HepG2 (cell line): ENCODE data around the gene GOLPH3. TPM values are rescaled to one million over a fixed set of nuclear protein-coding genes. Genes with fewer than 3 reads are reported as not detected.

Source experiments
- ATAC-seq: fragments of 200-7000 bp; cut with Tn5 transposase; 3 replicates; pipeline ENCODE4 v1.9.1; 2020; ENCODE audit warnings: mild to moderate bottlenecking, moderate library complexity
- BruUV-seq: library from RNA; stranded (reverse); fragments of 400-500 nt; replicated peaks from 2 replicates; lab custom pipeline; 2021; lab: Mats Ljungman, UMichigan
- CTCF ChIA-PET: fragments of 300-600 bp; formaldehyde crosslinking; extraction: SDS; loops from one replicate; lab custom pipeline; 2021; ENCODE audit warnings: low total read pairs, inconsistent platforms, low intra/inter-chr PET ratio; lab: Yijun Ruan, JAX
- POLR2A ChIA-PET: fragments of 350-600 bp; sonication (Branson Sonifier 250); formaldehyde crosslinking; loops from one replicate; lab custom pipeline; 2020; ENCODE audit warnings: antibody characterized with exemption, inconsistent platforms; lab: Yijun Ruan, JAX
- DNase-seq: peaks from one replicate; pipeline ENCODE4 v3.0.0-alpha.2; 2015; ENCODE audit warnings: low spot score
- FAIRE-seq: peaks from 3 replicates; lab custom pipeline; 2011; peaks lifted over from hg19 to GRCh38; lab: Jason Lieb, UNC
- H2AFZ ChIP-seq: one replicate; pipeline ENCODE4 v1.6.1; 2011; ENCODE audit warnings: low read length, inconsistent platforms
- H3K27ac ChIP-seq: fragments of 300-600 bp; 3 replicates; pipeline ENCODE4 v1.8.0; 2011; ENCODE audit warnings: mixed run types, mild to moderate bottlenecking, mixed read lengths, low read length, inconsistent platforms; ENCODE audit not compliant: insufficient read depth; ENCODE audit errors: extremely low read length
- H3K27me3 ChIP-seq, 2 experiments: fragments of 200-600 bp in 1 of 2; 2 replicates in 1 of 2; 3 replicates in 1 of 2; pipeline versions ENCODE4 v1.6.0 to v1.8.0; 2011; ENCODE audit warnings: low read length in 2 of 2, mild to moderate bottlenecking in 2 of 2, moderate library complexity in 2 of 2, inconsistent platforms in 1 of 2; ENCODE audit not compliant: insufficient read depth in 2 of 2, control insufficient read depth in 1 of 2
- H3K36me3 ChIP-seq, 2 experiments: fragments of 200-600 bp in 1 of 2; replicated peaks in 1 of 2; 2 replicates in 1 of 2; 3 replicates in 1 of 2; pipeline versions ENCODE4 v1.5.1 to v1.8.0; 2011; ENCODE audit warnings: low read length in 2 of 2, inconsistent platforms in 1 of 2; ENCODE audit not compliant: insufficient read depth in 2 of 2, control insufficient read depth in 1 of 2
- H3K4me1 ChIP-seq: 2 replicates; pipeline ENCODE4 v1.5.1; 2012; ENCODE audit warnings: low read length, inconsistent platforms; ENCODE audit not compliant: insufficient read depth
- H3K4me2 ChIP-seq: 2 replicates; pipeline ENCODE4 v1.6.0; 2011; ENCODE audit warnings: low read depth, low read length, inconsistent platforms
- H3K4me3 ChIP-seq, 3 experiments: fragments of 200-600 bp in 1 of 3; sonication (generic), shearing (Covaris generic) in 1 of 3; replicated peaks in 1 of 3; 2 replicates each; pipeline ENCODE4 v1.5.1; 2011 to 2016; ENCODE audit warnings: low read length in 3 of 3, inconsistent platforms in 2 of 3, low read depth in 2 of 3, mild to moderate bottlenecking in 2 of 3, control low read depth in 1 of 3, mixed read lengths in 1 of 3; ENCODE audit not compliant: insufficient read depth in 1 of 3
- H3K79me2 ChIP-seq: one replicate; pipeline ENCODE4 v1.6.1; 2011; ENCODE audit warnings: low read length, inconsistent platforms; ENCODE audit not compliant: insufficient read depth
- H3K9ac ChIP-seq: 2 replicates; pipeline ENCODE4 v1.6.0; 2011; ENCODE audit warnings: mild to moderate bottlenecking, low read depth, low read length, inconsistent platforms; ENCODE audit not compliant: insufficient read depth
- H3K9me3 ChIP-seq: 2 replicates; pipeline ENCODE4 v1.5.1; 2012; ENCODE audit warnings: mild to moderate bottlenecking, low read length
- H4K20me1 ChIP-seq: 2 replicates; pipeline ENCODE4 v1.6.0; 2011; ENCODE audit warnings: inconsistent platforms, mild to moderate bottlenecking, low read length, moderate library complexity; ENCODE audit not compliant: insufficient read depth
- KMT2A ChIP-seq: sonication (generic); formaldehyde crosslinking; IDR thresholded peaks from 2 replicates; pipeline ENCODE4 v1.4.0; 2020; ENCODE audit warnings: missing genetic modification reagents
- MEF2D ChIP-seq: sonication (generic); formaldehyde crosslinking; IDR thresholded peaks from 2 replicates; pipeline ENCODE4 v1.5.1; 2020; ENCODE audit warnings: mild to moderate bottlenecking, missing genetic modification reagents
- MLLT10 ChIP-seq: sonication (generic); formaldehyde crosslinking; IDR thresholded peaks from 2 replicates; pipeline ENCODE4 v1.4.0; 2020; ENCODE audit warnings: missing genetic modification reagents
- MXI1 ChIP-seq: IDR thresholded peaks from 3 replicates; pipeline ENCODE4 v1.6.1; 2012; ENCODE audit warnings: low read depth, low read length, inconsistent platforms, borderline replicate concordance
- NFRKB ChIP-seq: fragments of 450-650 bp; IDR thresholded peaks from 2 replicates; pipeline ENCODE4 v1.6.1; 2017
- RFX1 ChIP-seq: fragments of 450-650 bp; IDR thresholded peaks from 2 replicates; pipeline ENCODE4 v1.6.1; 2017
- SIN3A ChIP-seq: IDR thresholded peaks from 2 replicates; pipeline ENCODE4 v1.6.1; 2011; ENCODE audit warnings: low read depth, mild to moderate bottlenecking, control low read depth, low read length, borderline replicate concordance
- SIN3B ChIP-seq: fragments of 150-350 bp; IDR thresholded peaks from 2 replicates; pipeline ENCODE4 v1.6.1; 2014; ENCODE audit warnings: low read length
- SKI ChIP-seq: fragments of 450-650 bp; IDR thresholded peaks from one replicate; pipeline ENCODE4 v1.6.1; 2018; ENCODE audit warnings: mild to moderate bottlenecking; ENCODE audit not compliant: partially characterized antibody
- SMAD1 ChIP-seq: sonication (generic); formaldehyde crosslinking; IDR thresholded peaks from 2 replicates; pipeline ENCODE4 v1.4.0; 2020; ENCODE audit warnings: missing genetic modification reagents, low read depth, mild to moderate bottlenecking, borderline replicate concordance
- SRF ChIP-seq: IDR thresholded peaks from 2 replicates; pipeline ENCODE4 v1.6.1; 2011; ENCODE audit warnings: mild to moderate bottlenecking, low read depth, low read length, moderate library complexity
- ZNF10 ChIP-seq: sonication (generic); formaldehyde crosslinking; IDR thresholded peaks from 2 replicates; pipeline ENCODE4 v1.4.0; 2020; ENCODE audit warnings: mild to moderate bottlenecking, low read depth, missing genetic modification reagents, borderline replicate concordance
- ZNF569 ChIP-seq: sonication (generic); formaldehyde crosslinking; IDR thresholded peaks from 2 replicates; pipeline ENCODE4 v1.5.0; 2020; ENCODE audit warnings: mild to moderate bottlenecking, missing genetic modification reagents, moderate library complexity, borderline replicate concordance
- ZNF615 ChIP-seq: sonication (generic); formaldehyde crosslinking; IDR thresholded peaks from 2 replicates; pipeline ENCODE4 v1.5.0; 2020; ENCODE audit warnings: mild to moderate bottlenecking, missing genetic modification reagents, borderline replicate concordance
- ZNF670 ChIP-seq: sonication (generic); formaldehyde crosslinking; IDR thresholded peaks from 2 replicates; pipeline ENCODE4 v1.8.0; 2022; ENCODE audit warnings: mild to moderate bottlenecking, missing genetic modification reagents, borderline replicate concordance
- whole genome bisulfite sequencing: methylation state at CpG from one replicate; pipeline ENCODE4 v1.1.6; 2017; ENCODE audit warnings: low lambda C conversion rate; 5-methylcytosine and 5-hydroxymethylcytosine counted together
- in situ Hi-C: cut with HindIII; loops from 2 replicates; pipeline ENCODE4 v1.10.0; 2017; ENCODE audit warnings: low pct_unique_long_range_greater_than_20kb; ENCODE audit not compliant: extremely low pct_ligation_motif_present
- intact Hi-C: fragments of 100-400 bp; cut with micrococcal nuclease; formaldehyde crosslinking; loops from one replicate; pipeline ENCODE4 v1.10.0; 2022; ENCODE audit not compliant: unreplicated experiment
- polyA plus RNA-seq, 8 experiments: library from polyadenylated mRNA; depleted of rRNA in 3 of 8; stranded (reverse) in 7 of 8; unstranded in 1 of 8; fragments of >200 nt; fragmentation: Illumina TruSeq in 4 of 8; extraction: Trizol in 4 of 8; gene quantifications; 2 replicates each; pipeline versions ENCODE4 v1.2.1 to v1.2.3, GENCODE V29; 2011 to 2016; ENCODE audit warnings: low read depth in 4 of 8, missing spikeins in 1 of 8, mixed read lengths in 1 of 8; ENCODE audit not compliant: insufficient read depth in 1 of 8
- total RNA-seq, 5 experiments: library from RNA; depleted of rRNA; stranded (reverse); fragments of >200 nt; fragmentation: Illumina TruSeq; extraction: Trizol; gene quantifications; 2 replicates each; pipeline ENCODE4 v1.2.3, GENCODE V29; 2016; ENCODE audit warnings: low read depth in 1 of 5
- TF ChIP-seq, protein P1 (sequence below): sonication (generic); formaldehyde crosslinking; IDR thresholded peaks from 2 replicates; pipeline ENCODE4 v1.4.0; 2020; ENCODE audit warnings: low read depth, mild to moderate bottlenecking, missing genetic modification reagents
- TF ChIP-seq, protein P2 (sequence below): sonication (generic); formaldehyde crosslinking; IDR thresholded peaks from 2 replicates; pipeline ENCODE4 v1.5.0; 2020; ENCODE audit warnings: missing genetic modification reagents
- TF ChIP-seq, protein P3 (sequence below): sonication (generic); formaldehyde crosslinking; IDR thresholded peaks from 2 replicates; pipeline ENCODE4 v1.8.0; 2022; ENCODE audit warnings: missing genetic modification reagents, mild to moderate bottlenecking, borderline replicate concordance

Gene GOLPH3
- total and polyA plus RNA-seq, 2 of the 13 experiments (the other 11 are each of a cell fraction or from before 2014, with no cell fraction given) = 59.5 to 84.5 TPM

DNA sequence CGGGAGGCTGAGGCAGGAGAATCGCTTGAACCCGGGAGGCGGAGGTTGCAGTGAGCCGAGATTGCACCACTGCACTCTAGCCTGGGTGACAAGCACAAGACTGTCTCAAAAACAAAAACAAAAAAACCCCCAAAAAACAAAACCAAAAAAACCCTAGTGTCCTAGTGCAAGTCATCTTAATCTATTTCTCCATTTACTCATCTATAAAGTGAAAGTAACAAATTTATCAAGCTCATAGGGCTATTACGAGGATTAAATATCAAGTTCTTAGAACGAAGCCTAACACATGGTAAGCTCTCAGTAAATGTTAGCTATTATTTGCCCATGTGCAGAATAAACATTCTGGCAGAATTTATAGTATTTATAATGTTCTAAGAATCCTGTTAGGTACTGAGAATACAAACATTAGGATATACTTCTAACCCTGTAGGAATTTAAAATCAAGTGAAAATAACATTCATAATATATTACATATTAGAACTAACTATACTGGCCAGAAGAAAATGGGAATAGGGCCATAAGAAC lies 45.0 kb downstream of the GOLPH3 start:
- in situ Hi-C loops = no loop called here
- Histone ChIP-seq H3K9ac (no peak overlapping the region), H3K4me1 (0 out of 2 replicates have a peak, but pooled peaks cover 13% of the 10 kb centered on the region), H3K27me3 (no peaks in the 10 kb centered on the region)
- POLR2A ChIA-PET = no interaction called here
- no peak for TF ChIP-seq SIN3A
- no peak for TF ChIP-seq ZNF615 (CRISPR knock-in tag)
- TF ChIP-seq SRF = no peak
- TF ChIP-seq MLLT10 (CRISPR knock-in tag) = no peak
- TF ChIP-seq NFRKB = no peak
- no peak for TF ChIP-seq MXI1
- TF ChIP-seq, all 625 proteins: peak for 0
- Histone ChIP-seq H3K4me3 (no peak overlapping the region), H4K20me1 (peaks cover 8% of the 10 kb centered on the region; the same call in 1 of the 2 replicates), H3K27ac (no peak overlapping the region), H3K9me3 (no peaks in the 10 kb centered on the region), H2AFZ (no peak overlapping the region), H3K36me3 (peaks cover 14 to 57% of the 10 kb centered on the region in 2 experiments), H3K4me2 (no peak overlapping the region), H3K79me2 (peaks cover 50% of the 10 kb centered on the region)
- DNase-seq (no peak), FAIRE-seq (no peak), ATAC-seq (no peak)
- CTCF ChIA-PET = no interaction called here
- BruUV-seq = no TSS peak
- 97% methylated on average over 7 of the region's 7 CpGs for WGBS
- intact Hi-C loops = no loop called here

DNA sequence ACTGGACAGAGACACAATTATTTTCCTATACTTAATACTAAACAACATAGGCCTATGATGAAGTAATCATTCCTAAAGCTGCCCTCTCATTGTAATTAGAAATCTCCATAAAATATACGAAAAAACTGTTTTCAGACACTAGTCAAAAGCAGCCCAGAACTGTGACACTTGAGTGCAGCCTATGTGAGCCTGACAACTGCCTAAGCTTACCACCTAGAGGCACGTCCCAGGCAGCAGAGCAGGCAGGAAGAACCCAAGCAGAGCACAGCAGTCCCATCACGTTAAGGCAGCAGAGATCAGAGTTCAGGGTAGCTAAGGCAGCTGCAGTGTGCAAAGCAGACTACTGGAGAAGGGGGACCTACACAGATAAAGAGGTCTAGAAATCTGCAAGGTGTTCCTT lies 46.4 kb downstream of the GOLPH3 start:
- CTCF ChIA-PET = no interaction called here
- ATAC-seq = peak; percentile 55
- TF ChIP-seq MEF2D (CRISPR knock-in tag) (no peak), ZNF569 (no peak), SMAD1 (CRISPR knock-in tag) (no peak), NFRKB (no peak), SKI (no peak), SIN3B (no peak), RFX1 (no peak), KMT2A (CRISPR knock-in tag) (no peak), ZNF670 (CRISPR knock-in tag) (no peak), ZNF10 (CRISPR knock-in tag) (no peak)
- TF ChIP-seq, protein P1, sequence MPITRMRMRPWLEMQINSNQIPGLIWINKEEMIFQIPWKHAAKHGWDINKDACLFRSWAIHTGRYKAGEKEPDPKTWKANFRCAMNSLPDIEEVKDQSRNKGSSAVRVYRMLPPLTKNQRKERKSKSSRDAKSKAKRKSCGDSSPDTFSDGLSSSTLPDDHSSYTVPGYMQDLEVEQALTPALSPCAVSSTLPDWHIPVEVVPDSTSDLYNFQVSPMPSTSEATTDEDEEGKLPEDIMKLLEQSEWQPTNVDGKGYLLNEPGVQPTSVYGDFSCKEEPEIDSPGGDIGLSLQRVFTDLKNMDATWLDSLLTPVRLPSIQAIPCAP (CRISPR knock-in tag) = no peak
- TF ChIP-seq, protein P2, sequence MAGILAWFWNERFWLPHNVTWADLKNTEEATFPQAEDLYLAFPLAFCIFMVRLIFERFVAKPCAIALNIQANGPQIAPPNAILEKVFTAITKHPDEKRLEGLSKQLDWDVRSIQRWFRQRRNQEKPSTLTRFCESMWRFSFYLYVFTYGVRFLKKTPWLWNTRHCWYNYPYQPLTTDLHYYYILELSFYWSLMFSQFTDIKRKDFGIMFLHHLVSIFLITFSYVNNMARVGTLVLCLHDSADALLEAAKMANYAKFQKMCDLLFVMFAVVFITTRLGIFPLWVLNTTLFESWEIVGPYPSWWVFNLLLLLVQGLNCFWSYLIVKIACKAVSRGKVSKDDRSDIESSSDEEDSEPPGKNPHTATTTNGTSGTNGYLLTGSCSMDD = no peak
- TF ChIP-seq, protein P3, sequence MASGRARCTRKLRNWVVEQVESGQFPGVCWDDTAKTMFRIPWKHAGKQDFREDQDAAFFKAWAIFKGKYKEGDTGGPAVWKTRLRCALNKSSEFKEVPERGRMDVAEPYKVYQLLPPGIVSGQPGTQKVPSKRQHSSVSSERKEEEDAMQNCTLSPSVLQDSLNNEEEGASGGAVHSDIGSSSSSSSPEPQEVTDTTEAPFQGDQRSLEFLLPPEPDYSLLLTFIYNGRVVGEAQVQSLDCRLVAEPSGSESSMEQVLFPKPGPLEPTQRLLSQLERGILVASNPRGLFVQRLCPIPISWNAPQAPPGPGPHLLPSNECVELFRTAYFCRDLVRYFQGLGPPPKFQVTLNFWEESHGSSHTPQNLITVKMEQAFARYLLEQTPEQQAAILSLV (CRISPR knock-in tag) = no peak

More for the DNA sequence above, 46.4 kb downstream of the GOLPH3 start:
- Histone ChIP-seq H3K79me2 (peaks cover 37% of the 10 kb centered on the region), H2AFZ (no peak overlapping the region), H3K9ac (no peak overlapping the region; the same call in 1 of the 2 replicates), H3K36me3 (peaks cover 14 to 54% of the 10 kb centered on the region in 2 experiments), H3K9me3 (no peaks in the 10 kb centered on the region), H3K27ac (no peak overlapping the region), H4K20me1 (peaks cover 8% of the 10 kb centered on the region; the same call in 1 of the 2 replicates), H3K4me3 (no peak overlapping the region), H3K27me3 (no peaks in the 10 kb centered on the region), H3K4me2 (no peak overlapping the region), H3K4me1 (0 out of 2 replicates have a peak, but pooled peaks cover 13% of the 10 kb centered on the region)
- no peak for FAIRE-seq
- BruUV-seq = no TSS peak
- intact Hi-C loops = no loop called here
- in situ Hi-C loops = no loop called here
- POLR2A ChIA-PET = interaction anchor here (0.5 kb wide), 1 partner anchor 69 kb away, joined by 3 read pairs; no protein-coding TSS in a partner anchor
- DNase-seq = no peak
- WGBS = 75% methylated on average over 2 of the region's 3 CpGs
